Thymus (tissue), 11 donors: Measurements from ENCODE around the gene VPREB3. TPM values are rescaled to one million over a fixed set of nuclear protein-coding genes. Genes with fewer than 3 reads are reported as not detected.

Source experiments
- DNase-seq, 9 donors: peaks; one replicate each; pipeline ENCODE4 v3.0.0-alpha.2; 2013; ENCODE audit warnings: low spot score in 9 of 9, low read depth in 6 of 9, missing footprints in 1 of 9
- H3K27ac ChIP-seq, 2 donors: one replicate each; pipeline ENCODE4 v1.5.1; 2013; ENCODE audit warnings: control low read depth in 1 of 2, low read depth in 1 of 2, low read length in 1 of 2, mild to moderate bottlenecking in 1 of 2, moderate library complexity in 1 of 2
- H3K27me3 ChIP-seq, 2 donors: one replicate each; pipeline ENCODE4 v1.5.1; 2013; ENCODE audit warnings: low read length in 1 of 2; ENCODE audit not compliant: control insufficient read depth in 2 of 2, insufficient read depth in 1 of 2
- H3K36me3 ChIP-seq, 2 donors: one replicate each; pipeline ENCODE4 v1.5.1; 2013; ENCODE audit warnings: low read length in 1 of 2, mild to moderate bottlenecking in 1 of 2, moderate library complexity in 1 of 2; ENCODE audit not compliant: control insufficient read depth in 2 of 2, insufficient read depth in 2 of 2
- H3K4me1 ChIP-seq, 2 donors: one replicate each; pipeline ENCODE4 v1.5.1; 2013; ENCODE audit warnings: low read length in 2 of 2; ENCODE audit not compliant: control insufficient read depth in 2 of 2, insufficient read depth in 2 of 2
- H3K4me3 ChIP-seq, 2 donors: one replicate each; pipeline ENCODE4 v1.5.1; 2013; ENCODE audit warnings: low read length in 2 of 2, control low read depth in 1 of 2, mild to moderate bottlenecking in 1 of 2
- H3K9me3 ChIP-seq, 2 donors: one replicate each; pipeline ENCODE4 v1.5.1; 2013; ENCODE audit warnings: low read length in 1 of 2, mild to moderate bottlenecking in 1 of 2; ENCODE audit not compliant: control insufficient read depth in 2 of 2, insufficient read depth in 1 of 2
- WGBS: extraction: QIAGEN DNeasy Blood & Tissue Kit; methylation state at CpG from one replicate; pipeline ENCODE4 v1.1.7; 2013; 5-methylcytosine and 5-hydroxymethylcytosine counted together
- polyA plus RNA-seq: library from polyadenylated mRNA; stranded (reverse); fragments of 200-250 nt; gene quantifications from one replicate; pipeline ENCODE4 v1.2.3, GENCODE V29; 2013
- total RNA-seq: library from RNA; stranded (reverse); fragments of 120-200 nt; gene quantifications from one replicate; pipeline ENCODE4 v1.2.4, GENCODE V29; 2013
- donor health status: healthy.

The VPREB3 gene
- total and polyA plus RNA-seq, 2 donors, result 1.3 to 11.4 TPM

- WGBS, result 93% methylated on average over 25 of the region's 25 CpGs
- Histone ChIP-seq H3K4me1 (peaks cover 21 to 31% of the 10 kb centered on the region in 2 donors), H3K27ac (no peak overlapping the region), H3K27me3 (no peaks in the 10 kb centered on the region), H3K4me3 (no peak overlapping the region), H3K36me3 (peaks cover 58 to 62% of the 10 kb centered on the region in 2 donors), H3K9me3 (no peaks in the 10 kb centered on the region)
- DNase-seq, result no peak
These were observed 37.8 kb upstream of the VPREB3 start for GRCh38 chr22:23791738-23792645.

GRCh38 chr22:23790819-23791737 is 36.9 kb upstream of the VPREB3 start:
- Histone ChIP-seq H3K36me3 (peaks cover 50 to 55% of the 10 kb centered on the region in 2 donors), H3K27ac (no peak overlapping the region), H3K27me3 (no peaks in the 10 kb centered on the region), H3K9me3 (no peaks in the 10 kb centered on the region), H3K4me1 (peaks cover 27 to 37% of the 10 kb centered on the region in 2 donors), H3K4me3 (no peak overlapping the region)
- 91% methylated on average over 11 of the region's 11 CpGs for WGBS
- no peak for DNase-seq

DNA sequence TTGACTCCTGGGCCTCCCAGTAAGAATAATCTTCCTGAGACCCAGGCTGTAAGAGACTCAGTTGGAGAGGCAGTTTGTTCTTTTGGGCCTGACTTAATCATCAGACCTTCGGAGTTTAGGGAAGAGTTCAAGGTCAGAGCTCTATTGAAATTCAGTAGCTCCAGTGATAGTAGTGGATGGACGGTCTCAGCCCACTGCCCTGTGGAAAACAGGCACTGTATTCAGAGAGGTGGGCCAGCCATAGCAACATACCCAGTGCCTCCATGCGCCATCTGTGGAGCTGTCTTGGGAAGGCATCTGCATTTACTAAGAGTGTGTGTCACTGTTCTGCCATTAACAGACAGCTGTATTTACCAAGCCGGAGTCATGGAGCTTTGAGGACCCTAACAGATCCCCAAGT is 35.4 kb upstream of the VPREB3 start:
- Histone ChIP-seq H3K9me3 (no peaks in the 10 kb centered on the region), H3K4me3 (no peak overlapping the region), H3K36me3 (peaks cover 37 to 45% of the 10 kb centered on the region in 2 donors), H3K27me3 (no peaks in the 10 kb centered on the region), H3K27ac (no peak overlapping the region), H3K4me1 (peaks cover 34 to 47% of the 10 kb centered on the region in 2 donors)
- DNase-seq, result no peak
- WGBS, result 97% methylated on average over 4 of the region's 4 CpGs

DNA sequence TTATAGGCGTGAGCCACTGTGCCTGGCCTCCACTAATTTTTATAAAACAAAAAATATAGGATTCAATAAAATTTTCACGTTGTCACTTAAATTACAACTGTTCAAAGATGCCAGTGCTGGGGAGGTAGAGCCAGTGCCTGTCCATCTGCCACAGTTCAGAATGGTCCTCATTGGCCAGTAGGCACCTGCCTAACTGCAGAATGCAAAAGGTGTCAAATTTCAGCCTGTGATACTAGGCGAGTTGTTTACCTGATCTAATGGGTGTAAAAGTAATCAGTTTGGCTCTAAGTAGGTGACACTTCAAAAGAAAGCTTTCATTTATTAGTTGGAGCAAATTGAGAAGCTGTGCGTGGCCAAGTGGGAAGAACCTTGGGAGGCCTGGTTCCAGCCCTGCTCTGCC is 34.9 kb upstream of the VPREB3 start:
- Histone ChIP-seq H3K27ac (no peak overlapping the region), H3K36me3 (peaks cover 32 to 40% of the 10 kb centered on the region in 2 donors), H3K4me1 (peaks cover 37 to 52% of the 10 kb centered on the region in 2 donors), H3K9me3 (no peaks in the 10 kb centered on the region), H3K4me3 (no peak overlapping the region), H3K27me3 (no peaks in the 10 kb centered on the region)
- DNase-seq, result no peak
- 97% methylated on average over 4 of the region's 4 CpGs for WGBS

DNA sequence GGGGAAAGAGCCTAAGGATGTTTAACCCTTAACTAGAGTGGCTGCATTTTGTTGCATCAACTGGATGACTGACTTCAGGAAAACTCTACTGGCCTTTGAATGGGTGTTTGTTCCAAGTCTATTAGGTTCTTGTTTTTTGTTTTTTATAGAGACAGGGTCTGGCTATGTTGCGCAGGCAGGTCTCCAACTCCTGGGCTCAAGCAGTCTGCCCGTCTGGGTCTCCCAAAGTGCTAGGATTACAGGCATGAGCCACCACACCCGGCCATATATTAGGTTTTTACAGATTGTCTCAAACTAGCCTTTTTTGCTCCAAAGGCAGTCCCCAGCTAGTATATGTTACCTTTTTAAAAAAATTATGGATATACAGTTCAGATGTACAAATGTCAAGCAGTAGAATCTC is 33.7 kb upstream of the VPREB3 start:
- no peak overlapping the region for H3K27ac ChIP-seq
- H3K36me3 ChIP-seq, result peaks cover 20 to 29% of the 10 kb centered on the region in 2 donors
- peaks cover 46 to 63% of the 10 kb centered on the region in 2 donors for H3K4me1 ChIP-seq
- H3K9me3 ChIP-seq, result no peaks in the 10 kb centered on the region
- no peak for DNase-seq
- 96% methylated on average over 3 of the region's 3 CpGs for WGBS
- H3K4me3 ChIP-seq, result peak overlapping the region; percentile 58 to 94
- H3K27me3 ChIP-seq, result no peaks in the 10 kb centered on the region

DNA sequence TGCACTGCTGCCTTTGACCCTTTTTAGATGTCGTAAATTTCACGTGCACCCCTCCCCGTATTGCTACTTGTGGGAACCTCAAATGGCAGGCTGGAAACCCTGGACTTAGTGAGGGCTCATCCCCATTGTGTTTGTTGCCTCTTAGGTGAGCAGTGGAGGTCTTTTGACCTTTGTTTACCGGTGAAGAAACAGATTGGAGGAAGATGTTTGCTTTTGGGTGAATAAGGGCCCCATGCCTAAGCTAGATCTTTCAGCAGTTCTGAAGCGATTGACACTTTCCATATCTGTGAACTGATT is 33.3 kb upstream of the VPREB3 start:
- no peak for DNase-seq
- 9% methylated on average over 5 of the region's 5 CpGs for WGBS
- H3K36me3 ChIP-seq, result peaks cover 17 to 26% of the 10 kb centered on the region in 2 donors
- peak overlapping the region; percentile 58 to 94 for H3K4me3 ChIP-seq
- peak overlapping the region; percentile 68 to 100 for H3K27ac ChIP-seq
- peaks cover 46 to 63% of the 10 kb centered on the region in 2 donors for H3K4me1 ChIP-seq
- no peaks in the 10 kb centered on the region for H3K27me3 ChIP-seq
- no peaks in the 10 kb centered on the region for H3K9me3 ChIP-seq

GRCh38 chr22:23786752-23787599 is 32.8 kb upstream of the VPREB3 start, which contains the start of gene SMARCB1:
Gene SMARCB1, plus strand, starts transcription at chr22:23786966. Its CDS starts 204 bp downstream, at chr22:23787170.
- Histone ChIP-seq H3K9me3 (no peaks in the 10 kb centered on the region), H3K27ac (peak within 1 kb of the TSS; percentile 98 to 100), H3K36me3 (peaks cover 11 to 20% of the 10 kb centered on the region in 2 donors), H3K4me1 (peaks cover 48 to 63% of the 10 kb centered on the region in 2 donors), H3K27me3 (no peaks in the 10 kb centered on the region), H3K4me3 (peak within 1 kb of the TSS; percentile 58 to 94)
- WGBS, result under 1% methylated on average over 97 of the region's 97 CpGs
- peak; percentile 75 to 95 (median 83) for DNase-seq

DNA sequence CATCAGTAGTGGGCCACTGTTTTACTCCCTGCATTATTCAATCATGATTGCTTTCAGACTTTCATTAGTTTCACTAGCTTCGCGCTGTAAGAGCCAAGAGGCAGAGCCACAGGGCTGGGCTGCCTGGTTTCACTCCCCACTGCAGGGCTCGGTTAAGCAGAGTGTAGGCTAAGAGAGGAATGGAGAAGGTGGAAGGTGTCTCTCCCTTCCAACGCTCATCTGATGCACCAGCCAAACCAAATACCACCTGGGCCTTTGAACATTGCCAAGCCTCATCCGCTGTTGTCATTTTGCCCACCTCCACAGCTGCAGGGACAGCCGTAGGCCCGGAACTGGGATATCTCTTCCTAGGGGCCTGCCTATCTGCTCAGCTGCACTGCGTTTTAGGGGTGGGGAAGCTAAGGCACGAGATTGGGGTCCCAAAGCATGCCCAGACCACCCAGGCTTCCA is 32.1 kb upstream of the VPREB3 start:
- H3K4me3 ChIP-seq, result peak overlapping the region; percentile 58 to 94
- no peaks in the 10 kb centered on the region for H3K27me3 ChIP-seq
- peaks cover 48 to 64% of the 10 kb centered on the region in 2 donors for H3K4me1 ChIP-seq
- 11% methylated on average over 9 of the region's 9 CpGs for WGBS
- DNase-seq, result peak in 4 of 9 donors; percentile 71 to 92 (median 78)
- H3K9me3 ChIP-seq, result no peaks in the 10 kb centered on the region
- peak overlapping the region; percentile 98 to 100 for H3K27ac ChIP-seq
- H3K36me3 ChIP-seq, result peaks cover 5 to 14% of the 10 kb centered on the region in 2 donors
